Pancreas (tissue), 10 donors: ENCODE data around the gene STRIP1. TPM values are rescaled to one million over a fixed set of nuclear protein-coding genes. Genes with fewer than 3 reads are reported as not detected.

ENCODE experiments used
- ATAC-seq, 4 donors: fragments of 200-7000 bp; cut with Tn5 transposase; one replicate each; pipeline versions ENCODE4 v1.8.0 to v1.9.1; 2020; ENCODE audit warnings: mild to moderate bottlenecking in 4 of 4, moderate library complexity in 4 of 4
- DNase-seq, 6 donors: peaks; one replicate each; pipeline ENCODE4 v3.0.0-alpha.2; 2020
- FAIRE-seq: peaks from 2 replicates; lab custom pipeline; 2012; peaks lifted over from hg19 to GRCh38; lab: Jason Lieb, UNC
- H3K27ac ChIP-seq, 4 donors: fragments of 200-600 bp; sonication (generic); 1 replicate in 3 of 4; 2 replicates in 1 of 4; pipeline versions ENCODE4 v1.5.0 to v1.8.0; 2020
- H3K27me3 ChIP-seq, 4 donors: fragments of 200-600 bp; one replicate each; pipeline ENCODE4 v1.8.0; 2021
- H3K36me3 ChIP-seq, 3 donors: fragments of 200-600 bp; sonication (generic) in 1 of 3; one replicate each; pipeline versions ENCODE4 v1.5.0 to v1.8.0; 2020 to 2021
- H3K4me1 ChIP-seq, 3 donors: fragments of 200-600 bp; one replicate each; pipeline ENCODE4 v1.8.0; 2021
- H3K4me3 ChIP-seq, 4 donors: fragments of 200-600 bp; sonication (generic) in 2 of 4; one replicate each; pipeline versions ENCODE4 v1.5.0 to v1.8.0; 2020 to 2021
- H3K9me3 ChIP-seq, 4 donors: fragments of 200-600 bp; one replicate each; pipeline ENCODE4 v1.8.0; 2021
- CTCF ChIP-seq, 4 donors: fragments of 200-600 bp; sonication (generic) in 3 of 4; IDR thresholded peaks; one replicate each; pipeline versions ENCODE4 v1.5.0 to v1.8.0; 2021; ENCODE audit warnings: antibody characterized with exemption in 4 of 4
- WGBS, 2 donors: extraction: QIAGEN DNeasy Blood & Tissue Kit; methylation state at CpG; one replicate each; pipeline ENCODE4 v1.1.7; 2013; 5-methylcytosine and 5-hydroxymethylcytosine counted together
- intact Hi-C, 3 donors: fragments of 100-400 bp; cut with DNase I; formaldehyde crosslinking; loops; one replicate each; pipeline versions ENCODE4 v1.11.1 to v1.14.2; 2022
- polyA plus RNA-seq, 2 donors: library from polyadenylated mRNA; stranded (reverse); fragments of 200-250 nt; gene quantifications; one replicate each; pipeline ENCODE4 v1.2.3, GENCODE V29; 2013
- total RNA-seq, 6 donors: library from RNA; stranded (reverse); fragmentation: NEBNext Ultra II Directional in 4 of 6; extraction: Animal tissue kit (Norgen Biotek cat#: 25700) in 4 of 6; gene quantifications; one replicate each; pipeline versions ENCODE4 v1.2.1 to v1.2.4, GENCODE V29; 2021 to 2023
- donor health status: healthy with polysubstance abuse.
- donor health status: DM: no; HTN: no; CAD: no; lungs with moderate emphysema.
- donor health status: DM: no; HTN: no; CAD: no.
- donor health status: control.
- donor health status: control.
- donor health status: Bipolar disorder and iron deficiency.
- donor health status: DM: yes; HTN: yes; CAD: no.
- donor health status: DM: no; HTN: no; CAD: no.
- donor health status: DM: no; HTN: no; CAD: no.
- donor health status: DM: yes; HTN: yes; CAD: no.

The STRIP1 gene
- total and polyA plus RNA-seq, 8 donors, result 10.7 to 24.9 (median 14.5) TPM

- WGBS, 2 donors, result 52 to 53% methylated on average over 4 of the region's 4 CpGs
- intact Hi-C loops, result no loop called here
- DNase-seq (no peak), FAIRE-seq (no peak), ATAC-seq (peak in 2 of 4 donors; percentile 2 to 11)
- Histone ChIP-seq H3K4me3 (no peak overlapping the region), H3K9me3 (no peaks in the 10 kb centered on the region), H3K27me3 (no peaks in the 10 kb centered on the region), H3K36me3 (peaks cover under 1 to 21% (median 10%) of the 10 kb centered on the region in 3 donors), H3K4me1 (peaks cover 29 to 49% (median 30%) of the 10 kb centered on the region in 3 donors), H3K27ac (no peak overlapping the region)
- no peak for TF ChIP-seq CTCF (IDR thresholded peaks at IDR 0.05)
Measured at GRCh38 chr1:110007046-110007830, 27.2 kb upstream of the STRIP1 start.

GRCh38 chr1:110008971-110009565, 25.4 kb upstream of the STRIP1 start:
- WGBS, 2 donors, result 62 to 71% methylated on average over 7 of the region's 7 CpGs
- Histone ChIP-seq H3K4me1 (peaks cover 14 to 34% (median 19%) of the 10 kb centered on the region in 3 donors), H3K27me3 (no peaks in the 10 kb centered on the region), H3K27ac (no peak overlapping the region), H3K36me3 (peaks cover 5 to 38% (median 23%) of the 10 kb centered on the region in 3 donors), H3K9me3 (no peaks in the 10 kb centered on the region), H3K4me3 (no peak overlapping the region)
- DNase-seq (no peak), FAIRE-seq (no peak), ATAC-seq (peak in 1 of 4 donors; percentile 12)
- intact Hi-C loops, result no loop called here
- no peak for TF ChIP-seq CTCF (IDR thresholded peaks at IDR 0.05)

- Histone ChIP-seq H3K4me3 (no peak overlapping the region), H3K36me3 (peaks cover 12 to 62% (median 45%) of the 10 kb centered on the region in 3 donors), H3K27ac (no peak overlapping the region), H3K4me1 (peaks cover 0 to 16% (median 0%) of the 10 kb centered on the region in 3 donors), H3K9me3 (no peaks in the 10 kb centered on the region), H3K27me3 (no peaks in the 10 kb centered on the region)
- peak in 3 of 4 donors; percentile 8 to 24 (median 22) for TF ChIP-seq CTCF (IDR thresholded peaks at IDR 0.05)
- FAIRE-seq (no peak), DNase-seq (no peak), ATAC-seq (peak in 3 of 4 donors; percentile 81 to 91 (median 83))
- intact Hi-C loops, result no loop called here
- WGBS, 2 donors, result 46 to 50% methylated on average over 2 of the region's 2 CpGs
Measured at GRCh38 chr1:110011527-110012041, 22.8 kb upstream of the STRIP1 start.

GRCh38 chr1:110012100-110012780, 22.2 kb upstream of the STRIP1 start:
- DNase-seq (no peak), FAIRE-seq (no peak), ATAC-seq (peak in 1 of 4 donors; percentile 11)
- intact Hi-C loops, result no loop called here
- no peak for TF ChIP-seq CTCF (IDR thresholded peaks at IDR 0.05)
- H3K4me3 ChIP-seq, result no peak overlapping the region
- no peak overlapping the region for H3K27ac ChIP-seq
- 63 to 67% methylated on average over 6 of the region's 6 CpGs for WGBS, 2 donors
- no peaks in the 10 kb centered on the region for H3K27me3 ChIP-seq
- no peaks in the 10 kb centered on the region for H3K9me3 ChIP-seq
- peaks cover 0 to 11% (median 0%) of the 10 kb centered on the region in 3 donors for H3K4me1 ChIP-seq
- H3K36me3 ChIP-seq, result peaks cover 13 to 69% (median 45%) of the 10 kb centered on the region in 3 donors
